Naive thymus-derived CD4-positive, alpha-beta T cell (primary cell): ENCODE measurements around the gene SPATA3. TPM values are rescaled to one million over a fixed set of nuclear protein-coding genes. Genes with fewer than 3 reads are reported as not detected.

Experiments
- ATAC-seq: fragments of 150-1000 bp; cut with Tn5 transposase; 2 replicates; pipeline ENCODE4 v1.10.0; 2021; ENCODE audit warnings: mild to moderate bottlenecking, moderate library complexity
- CTCF ChIA-PET: fragments of 350-600 bp; sonication (Branson Sonifier 250); formaldehyde crosslinking; loops from one replicate; lab custom pipeline; 2021; ENCODE audit warnings: antibody characterized with exemption; lab: Charles Lee
- POLR2A ChIA-PET: fragments of 350-600 bp; sonication (Branson Sonifier 250); formaldehyde crosslinking; loops from one replicate; lab custom pipeline; 2021; ENCODE audit warnings: antibody characterized with exemption, inconsistent platforms; lab: Charles Lee
- DNase-seq, 9 donors: peaks; one replicate each; pipeline versions ENCODE4 v3.0.0 to v3.0.0-alpha.2; 2020 to 2022; ENCODE audit warnings: mixed read lengths in 1 of 9
- H3K27ac ChIP-seq: one replicate; pipeline ENCODE4 v1.7.0; 2013; ENCODE audit warnings: mild to moderate bottlenecking, low read depth, low read length, moderate library complexity
- H3K27me3 ChIP-seq, 2 donors: one replicate each; pipeline ENCODE4 v1.7.0; 2013; ENCODE audit warnings: low read length in 2 of 2, mild to moderate bottlenecking in 2 of 2, moderate library complexity in 2 of 2; ENCODE audit not compliant: control insufficient read depth in 2 of 2, insufficient read depth in 2 of 2
- H3K36me3 ChIP-seq, 3 experiments: 1 replicate in 2 of 3; 2 replicates in 1 of 3; pipeline ENCODE4 v1.7.0; 2013; ENCODE audit warnings: low read length in 3 of 3, mild to moderate bottlenecking in 3 of 3, moderate library complexity in 1 of 3; ENCODE audit not compliant: insufficient read depth in 3 of 3, control insufficient read depth in 2 of 3
- H3K4me1 ChIP-seq, 2 donors: one replicate each; pipeline ENCODE4 v1.7.0; 2013; ENCODE audit warnings: low read length in 2 of 2, mild to moderate bottlenecking in 2 of 2, moderate library complexity in 1 of 2; ENCODE audit not compliant: control insufficient read depth in 2 of 2, insufficient read depth in 2 of 2
- H3K4me3 ChIP-seq: 2 replicates; pipeline ENCODE4 v1.7.0; 2013; ENCODE audit warnings: mild to moderate bottlenecking, low read length
- H3K9me3 ChIP-seq, 3 experiments: 1 replicate in 2 of 3; 2 replicates in 1 of 3; pipeline ENCODE4 v1.7.0; 2013; ENCODE audit warnings: low read length in 3 of 3; ENCODE audit not compliant: control insufficient read depth in 2 of 3
- H3K27ac Mint-ChIP-seq, 9 donors: one replicate each; pipeline ENCODE4 v1.8.0; 2020 to 2022; ENCODE audit warnings: mixed read lengths in 9 of 9, mild to moderate bottlenecking in 8 of 9, moderate library complexity in 5 of 9, inconsistent platforms in 2 of 9
- H3K27me3 Mint-ChIP-seq, 5 donors: one replicate each; pipeline ENCODE4 v1.8.0; 2021 to 2022; ENCODE audit warnings: mixed read lengths in 5 of 5, mild to moderate bottlenecking in 1 of 5
- H3K36me3 Mint-ChIP-seq, 5 donors: one replicate each; pipeline ENCODE4 v1.8.0; 2020 to 2022; ENCODE audit warnings: mixed read lengths in 5 of 5, mild to moderate bottlenecking in 3 of 5, inconsistent platforms in 1 of 5
- H3K4me1 Mint-ChIP-seq, 7 donors: one replicate each; pipeline ENCODE4 v1.8.0; 2020 to 2022; ENCODE audit warnings: mixed read lengths in 7 of 7, mild to moderate bottlenecking in 3 of 7, inconsistent platforms in 1 of 7
- H3K4me3 Mint-ChIP-seq, 10 donors: one replicate each; pipeline ENCODE4 v1.8.0; 2020 to 2022; ENCODE audit warnings: mild to moderate bottlenecking in 10 of 10, mixed read lengths in 10 of 10, moderate library complexity in 6 of 10, inconsistent platforms in 2 of 10
- H3K9me3 Mint-ChIP-seq, 11 donors: one replicate each; pipeline ENCODE4 v1.8.0; 2020 to 2022; ENCODE audit warnings: mixed read lengths in 11 of 11, mild to moderate bottlenecking in 4 of 11, inconsistent platforms in 1 of 11, moderate library complexity in 1 of 11
- intact Hi-C, 2 donors: fragments of 100-400 bp; cut with micrococcal nuclease; formaldehyde crosslinking; loops; one replicate each; pipeline ENCODE4 v1.15.1; 2023
- polyA plus RNA-seq, 2 donors: library from polyadenylated mRNA; unstranded; fragments of 300-500 nt; fragmentation: Illumina TruSeq; gene quantifications; one replicate each; pipeline ENCODE4 v1.2.3, GENCODE V29; 2021
- total RNA-seq, 6 experiments: library from RNA in 5 of 6; stranded (reverse) in 5 of 6; gene quantifications; 1 replicate in 5 of 6; 2 replicates in 1 of 6; pipeline ENCODE4 v1.2.3 and lab custom pipeline; 2021 to 2026

The SPATA3 gene
- total and polyA plus RNA-seq, 7 experiments from 2014 or later = not detected

GRCh38 chr2:231036131-231036530 lies 40.2 kb downstream of the SPATA3 start:
- ChIA-PET POLR2A (no interaction called here), CTCF (no interaction called here)
- intact Hi-C loops = no loop called here
- Mint-ChIP-seq H3K4me3 (peak overlapping the region in 3 of 10 donors; percentile 29 to 60 (median 51)), H3K9me3 (no peaks in the 10 kb centered on the region), H3K27me3 (peaks cover 50 to 85% (median 55%) of the 10 kb centered on the region in 5 donors), H3K27ac (no peak overlapping the region), H3K4me1 (peaks cover 0 to 7% (median 5%) of the 10 kb centered on the region in 7 donors), H3K36me3 (peaks cover 0 to 4% (median 0%) of the 10 kb centered on the region in 5 donors)
- no peaks in the 10 kb centered on the region for H3K4me1 ChIP-seq
- no peak overlapping the region for H3K27ac ChIP-seq
- H3K36me3 ChIP-seq = no peaks in the 10 kb centered on the region
- no peak overlapping the region for H3K4me3 ChIP-seq
- ATAC-seq (no peak), DNase-seq (no peak)
- no peaks in the 10 kb centered on the region for H3K9me3 ChIP-seq
- peaks cover 6 to 9% of the 10 kb centered on the region in 2 donors for H3K27me3 ChIP-seq

- Histone ChIP-seq H3K27ac (no peak overlapping the region), H3K27me3 (peaks cover 6 to 9% of the 10 kb centered on the region in 2 donors), H3K4me3 (no peak overlapping the region), H3K36me3 (no peaks in the 10 kb centered on the region), H3K4me1 (no peaks in the 10 kb centered on the region), H3K9me3 (no peaks in the 10 kb centered on the region)
- Mint-ChIP-seq H3K9me3 (no peaks in the 10 kb centered on the region), H3K4me3 (peak overlapping the region in 9 of 10 donors; percentile 3 to 60 (median 47)), H3K36me3 (peaks cover 0 to 4% (median 0%) of the 10 kb centered on the region in 5 donors), H3K27ac (no peak overlapping the region), H3K27me3 (peaks cover 55 to 86% (median 60%) of the 10 kb centered on the region in 5 donors), H3K4me1 (peaks cover 0 to 7% (median 5%) of the 10 kb centered on the region in 7 donors)
- CTCF ChIA-PET = no interaction called here
- intact Hi-C loops = no loop called here
- POLR2A ChIA-PET = no interaction called here
- no peak for DNase-seq
- no peak for ATAC-seq
Measured at GRCh38 chr2:231036578-231037106, 40.7 kb downstream of the SPATA3 start.

DNA sequence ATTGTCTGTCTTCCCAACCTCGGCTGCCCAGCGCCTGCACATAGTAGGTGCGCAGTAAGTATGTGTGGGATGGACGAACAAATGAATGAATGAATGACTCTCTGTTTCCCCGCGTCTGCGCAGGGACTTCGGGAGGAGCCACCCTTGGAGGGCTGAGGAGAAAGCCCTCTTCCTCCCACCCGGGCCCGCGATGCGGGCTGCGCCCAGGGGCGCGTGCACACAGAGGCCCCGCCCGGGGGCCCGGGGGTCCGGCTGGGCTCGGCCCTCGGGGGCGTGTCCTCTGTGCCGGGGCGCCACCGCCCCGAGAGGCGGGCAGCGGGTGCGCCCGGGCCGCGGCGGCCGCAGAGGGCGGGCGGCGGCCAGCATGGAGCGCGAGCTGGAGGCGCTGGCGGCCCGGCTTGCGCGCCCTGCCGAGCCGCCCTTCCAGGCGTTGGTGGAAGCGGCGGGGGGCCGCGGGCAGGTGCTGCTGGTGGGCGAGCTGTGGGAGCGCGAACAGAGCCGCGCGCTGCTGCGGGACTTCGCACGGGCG lies 41.3 kb downstream of the SPATA3 start, which contains the start of gene C2orf72:
Gene C2orf72, plus strand, starts transcription at position 322 of the 529 bp plus-strand sequence. Its CDS starts 43 bp downstream, at position 365.
- Mint-ChIP-seq H3K4me3 (peak within 1 kb of the TSS; percentile 14 to 78 (median 58)), H3K36me3 (peaks cover 0 to 4% (median 0%) of the 10 kb centered on the region in 5 donors), H3K27ac (no peak within 1 kb of the TSS), H3K9me3 (no peaks in the 10 kb centered on the region), H3K4me1 (peaks cover 0 to 7% (median 5%) of the 10 kb centered on the region in 7 donors), H3K27me3 (peaks cover 60 to 84% (median 65%) of the 10 kb centered on the region in 5 donors)
- no peaks in the 10 kb centered on the region for H3K4me1 ChIP-seq
- ATAC-seq (peak; percentile 18), DNase-seq (no peak)
- H3K27ac ChIP-seq = no peak within 1 kb of the TSS
- H3K4me3 ChIP-seq = no peak within 1 kb of the TSS
- intact Hi-C loops = no loop called here
- ChIA-PET CTCF (no interaction called here), POLR2A (no interaction called here)
- no peaks in the 10 kb centered on the region for H3K9me3 ChIP-seq
- peaks cover 6 to 9% of the 10 kb centered on the region in 2 donors for H3K27me3 ChIP-seq
- H3K36me3 ChIP-seq = no peaks in the 10 kb centered on the region

- Histone ChIP-seq H3K9me3 (no peaks in the 10 kb centered on the region), H3K27me3 (peaks cover 6 to 9% of the 10 kb centered on the region in 2 donors), H3K4me1 (no peaks in the 10 kb centered on the region), H3K27ac (no peak overlapping the region), H3K4me3 (no peak overlapping the region), H3K36me3 (no peaks in the 10 kb centered on the region)
- ChIA-PET POLR2A (no interaction called here), CTCF (no interaction called here)
- intact Hi-C loops = no loop called here
- H3K9me3 Mint-ChIP-seq = no peaks in the 10 kb centered on the region
- H3K4me1 Mint-ChIP-seq = peaks cover 0 to 7% (median 5%) of the 10 kb centered on the region in 7 donors
- ATAC-seq (peak; percentile 48), DNase-seq (no peak)
- peaks cover 0 to 4% (median 0%) of the 10 kb centered on the region in 5 donors for H3K36me3 Mint-ChIP-seq
- no peak overlapping the region for H3K27ac Mint-ChIP-seq
- H3K27me3 Mint-ChIP-seq = peaks cover 60 to 82% (median 65%) of the 10 kb centered on the region in 5 donors
- peak overlapping the region in 8 of 10 donors; percentile 43 to 78 (median 58) for H3K4me3 Mint-ChIP-seq
Measured at GRCh38 chr2:231037731-231038482, 42.0 kb downstream of the SPATA3 start.

- Mint-ChIP-seq H3K36me3 (peaks cover 0 to 4% (median 0%) of the 10 kb centered on the region in 5 donors), H3K27ac (no peak overlapping the region), H3K27me3 (peaks cover 58 to 75% (median 60%) of the 10 kb centered on the region in 5 donors), H3K4me1 (peaks cover 0 to 7% (median 5%) of the 10 kb centered on the region in 7 donors), H3K9me3 (no peaks in the 10 kb centered on the region), H3K4me3 (peak overlapping the region; percentile 14 to 78 (median 52))
- ATAC-seq (no peak), DNase-seq (no peak)
- H3K4me3 ChIP-seq = no peak overlapping the region
- H3K9me3 ChIP-seq = no peaks in the 10 kb centered on the region
- no peak overlapping the region for H3K27ac ChIP-seq
- H3K4me1 ChIP-seq = no peaks in the 10 kb centered on the region
- ChIA-PET CTCF (no interaction called here), POLR2A (interaction anchor here (0.6 kb wide), 1 partner anchor 20 kb away, joined by 3 read pairs; no protein-coding TSS in a partner anchor)
- H3K36me3 ChIP-seq = no peaks in the 10 kb centered on the region
- peaks cover 6 to 9% of the 10 kb centered on the region in 2 donors for H3K27me3 ChIP-seq
- intact Hi-C loops = no loop called here
Measured at GRCh38 chr2:231038483-231039293, 42.8 kb downstream of the SPATA3 start.

GRCh38 chr2:231039294-231039664 lies 43.4 kb downstream of the SPATA3 start:
- H3K27me3 ChIP-seq = peaks cover 6 to 9% of the 10 kb centered on the region in 2 donors
- CTCF ChIA-PET = no interaction called here
- peaks cover 55 to 69% (median 58%) of the 10 kb centered on the region in 5 donors for H3K27me3 Mint-ChIP-seq

More at GRCh38 chr2:231039294-231039664, 43.4 kb downstream of the SPATA3 start:
- Mint-ChIP-seq H3K36me3 (peaks cover 0 to 4% (median 0%) of the 10 kb centered on the region in 5 donors), H3K4me1 (peaks cover 0 to 7% (median 5%) of the 10 kb centered on the region in 7 donors), H3K4me3 (peak overlapping the region in 3 of 10 donors; percentile 21 to 45 (median 25)), H3K27ac (no peak overlapping the region), H3K9me3 (no peaks in the 10 kb centered on the region)
- Histone ChIP-seq H3K36me3 (no peaks in the 10 kb centered on the region), H3K9me3 (no peaks in the 10 kb centered on the region), H3K27ac (no peak overlapping the region), H3K4me3 (no peak overlapping the region), H3K4me1 (no peaks in the 10 kb centered on the region)
- no peak for ATAC-seq
- POLR2A ChIA-PET = no interaction called here
- DNase-seq = no peak
- intact Hi-C loops = no loop called here
